BE2C (cell line): ENCODE results near the gene COQ2.
"Not testable (repeated sequence)": the region's sequence is repeated elsewhere in the genome, so short reads cannot be mapped to it uniquely, and the experiment has no call there.

Experiments used
- DNase-seq: peaks from one replicate; pipeline ENCODE4 v3.0.0-alpha.2; 2020
- H3K27me3 ChIP-seq: fragments of 250-450 bp; sonication (Bioruptor Pico); 2 replicates; pipeline ENCODE4 v1.5.1; 2020; ENCODE audit warnings: mild to moderate bottlenecking
- H3K36me3 ChIP-seq: fragments of 250-450 bp; sonication (Bioruptor Pico); 2 replicates; pipeline ENCODE4 v1.5.1; 2020; ENCODE audit warnings: mild to moderate bottlenecking
- H3K4me1 ChIP-seq: fragments of 250-450 bp; sonication (Bioruptor Pico); 2 replicates; pipeline ENCODE4 v1.5.1; 2020
- H3K4me3 ChIP-seq: 2 replicates; pipeline ENCODE4 v1.5.1; 2011; ENCODE audit warnings: low read depth, low read length
- H3K9me3 ChIP-seq: fragments of 250-450 bp; sonication (Bioruptor Pico); 2 replicates; pipeline ENCODE4 v1.5.1; 2020
- CTCF ChIP-seq: IDR thresholded peaks from 2 replicates; pipeline ENCODE4 v1.5.1; 2012; ENCODE audit warnings: mild to moderate bottlenecking, low read depth, low read length

COQ2 gene

DNA sequence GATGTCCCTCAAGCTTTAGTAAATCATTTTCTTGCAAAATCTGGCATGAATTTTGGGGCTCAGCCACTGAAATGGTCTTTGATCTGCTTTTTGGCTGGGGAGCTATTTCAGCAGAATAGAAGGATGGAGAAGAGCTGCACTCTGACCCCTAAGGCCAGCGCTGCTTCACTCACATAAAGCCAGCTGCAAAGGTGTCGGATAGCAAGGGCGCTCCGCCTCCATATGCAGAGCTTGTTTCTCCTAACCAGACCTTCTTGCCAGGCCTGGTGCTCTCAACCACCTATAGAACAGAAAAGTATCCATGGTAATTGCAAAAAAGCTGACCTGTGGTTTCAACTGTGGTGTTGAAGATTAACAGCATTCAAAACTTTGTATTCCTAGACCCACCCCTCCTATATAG, 24.1 kb upstream of the COQ2 start:
- Histone ChIP-seq H3K4me1 (no peaks in the 10 kb centered on the region), H3K4me3 (no peak overlapping the region)
- no peak for DNase-seq

DNA sequence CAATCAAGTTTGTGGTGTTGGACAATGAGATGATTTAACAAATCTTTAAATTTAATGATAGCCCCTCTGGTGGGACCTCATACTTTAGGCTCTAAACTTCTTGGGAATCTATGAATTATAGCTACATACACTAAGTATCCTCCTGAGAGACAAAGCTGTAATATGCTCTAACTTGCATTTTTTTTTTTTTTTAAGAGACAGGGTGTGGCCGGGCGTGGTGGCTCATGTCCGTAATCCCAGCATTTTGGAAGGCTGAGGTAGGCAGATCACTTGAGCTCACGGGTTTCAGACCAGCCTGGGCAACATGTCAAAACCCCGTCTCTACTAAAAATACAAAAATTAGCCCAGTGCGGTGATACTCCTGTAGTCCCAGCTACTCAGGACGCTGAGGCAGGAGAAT, 23.3 kb upstream of the COQ2 start:
- Histone ChIP-seq H3K4me3 (no peak overlapping the region), H3K4me1 (no peaks in the 10 kb centered on the region), H3K36me3 (no peaks in the 10 kb centered on the region), H3K9me3 (no peaks in the 10 kb centered on the region), H3K27me3 (peaks cover 3% of the 10 kb centered on the region)
- no peak for DNase-seq
- no peak for TF ChIP-seq CTCF

More for the DNA sequence above, 24.1 kb upstream of the COQ2 start:
- no peaks in the 10 kb centered on the region for H3K9me3 ChIP-seq
- H3K36me3 ChIP-seq: no peaks in the 10 kb centered on the region
- no peak for TF ChIP-seq CTCF
- H3K27me3 ChIP-seq: peaks cover 3% of the 10 kb centered on the region

- no peak overlapping the region for H3K4me3 ChIP-seq
- peaks cover 3% of the 10 kb centered on the region for H3K27me3 ChIP-seq
- H3K9me3 ChIP-seq: no peaks in the 10 kb centered on the region
- H3K36me3 ChIP-seq: no peaks in the 10 kb centered on the region
- H3K4me1 ChIP-seq: no peaks in the 10 kb centered on the region
- DNase-seq: no peak
- TF ChIP-seq CTCF: no peak
Measured at GRCh38 chr4:83305187-83305586, 20.6 kb upstream of the COQ2 start.

- no peak for DNase-seq
- Histone ChIP-seq H3K9me3 (no peaks in the 10 kb centered on the region), H3K4me1 (no peaks in the 10 kb centered on the region), H3K4me3 (no peak overlapping the region), H3K27me3 (peaks cover 4% of the 10 kb centered on the region; the same call in 1 of the 2 replicates), H3K36me3 (no peaks in the 10 kb centered on the region)
- no peak for TF ChIP-seq CTCF
Measured at GRCh38 chr4:83297548-83298260, 13.1 kb upstream of the COQ2 start.

GRCh38 chr4:83293305-83294046, 8.9 kb upstream of the COQ2 start:
- no peaks in the 10 kb centered on the region for H3K27me3 ChIP-seq
- H3K36me3 ChIP-seq: no peaks in the 10 kb centered on the region
- TF ChIP-seq CTCF: no peak
- no peaks in the 10 kb centered on the region for H3K4me1 ChIP-seq
- DNase-seq: no peak
- H3K4me3 ChIP-seq: no peak overlapping the region
- H3K9me3 ChIP-seq: no peaks in the 10 kb centered on the region

DNA sequence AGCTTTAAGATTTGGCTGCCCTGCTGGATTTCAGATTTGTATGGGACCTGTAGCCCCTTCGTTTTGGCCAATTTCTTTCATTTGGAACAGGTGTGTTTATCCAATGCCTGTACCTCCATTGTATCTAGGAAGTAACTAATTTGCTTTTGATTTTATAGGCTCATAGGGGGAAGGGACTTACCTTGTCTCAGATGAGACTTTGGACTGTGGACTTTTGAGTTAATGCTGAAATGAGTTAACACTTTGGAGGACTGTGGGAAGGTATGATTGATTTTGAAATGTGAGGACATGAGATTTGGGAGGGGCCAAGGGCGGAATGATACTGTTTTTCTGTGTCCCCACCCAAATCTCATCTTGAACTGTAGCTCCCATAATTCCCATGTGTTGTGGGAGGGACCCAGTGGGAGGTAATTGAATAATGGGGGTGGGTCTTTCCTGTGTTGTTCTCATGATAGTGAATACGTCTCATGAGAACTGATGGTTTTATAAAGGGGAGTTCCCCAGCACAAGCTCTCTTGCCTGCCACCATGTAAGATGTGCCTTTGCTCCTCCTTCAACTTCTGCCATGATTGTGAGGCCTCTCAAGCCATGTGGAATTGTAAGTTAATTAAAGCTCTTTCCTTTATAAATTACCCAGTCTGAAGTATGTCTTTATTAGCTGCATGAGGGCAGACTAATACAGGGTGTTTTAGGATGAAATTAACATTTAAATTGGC, 5.6 kb upstream of the COQ2 start:
- not testable (repeated sequence) for H3K4me1 ChIP-seq, H3K4me3 ChIP-seq, H3K9me3 ChIP-seq, H3K27me3 ChIP-seq, H3K36me3 ChIP-seq, DNase-seq

DNA sequence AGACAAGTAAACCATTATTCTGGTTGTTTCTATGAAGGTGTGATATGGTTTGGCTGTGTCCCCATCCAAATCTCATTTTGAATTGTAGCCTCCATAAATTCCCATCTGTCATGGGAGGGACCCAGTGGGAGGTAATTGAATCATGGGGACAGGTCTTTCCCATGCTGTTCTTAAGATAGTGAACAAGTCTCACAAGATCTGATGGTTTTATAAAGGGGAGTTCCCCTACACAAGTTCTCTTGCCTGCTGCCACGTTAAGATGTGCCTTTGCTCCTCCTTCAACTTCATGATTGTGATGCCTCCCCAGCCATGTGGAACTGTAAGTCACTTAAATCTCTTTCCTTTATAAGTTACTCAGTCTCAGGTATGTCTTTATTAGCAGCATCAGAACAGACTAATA, 3.8 kb upstream of the COQ2 start:
- not testable (repeated sequence) for H3K27me3 ChIP-seq, H3K36me3 ChIP-seq, H3K4me3 ChIP-seq, H3K9me3 ChIP-seq, H3K4me1 ChIP-seq, DNase-seq
